ENCODE data around the gene C9orf153.
"Not testable (repeated sequence)": the region's sequence is repeated elsewhere in the genome, so short reads cannot be mapped to it uniquely, and the experiment has no call there.

Gene C9orf153

DNA sequence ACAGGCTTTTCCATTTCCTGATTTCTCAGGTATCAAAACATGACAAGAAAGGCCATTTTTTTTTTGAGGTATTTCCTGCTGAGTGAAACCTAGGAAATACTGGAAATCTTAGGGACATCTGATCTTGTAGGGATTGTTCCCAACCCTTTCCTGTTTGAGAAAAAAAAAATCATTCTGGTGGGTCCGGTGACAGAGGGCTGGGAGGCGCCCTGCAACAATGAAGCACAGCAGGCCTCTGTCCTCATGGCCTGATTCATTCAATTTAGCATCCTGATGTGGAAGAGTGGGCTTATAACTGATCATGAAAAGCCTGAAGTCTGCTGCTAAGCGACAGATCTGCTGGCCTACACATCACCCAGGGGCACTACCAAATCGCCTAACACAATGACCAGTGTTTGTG lies 3.0 kb upstream of the C9orf153 start:
- DNase-seq = no peak

DNA sequence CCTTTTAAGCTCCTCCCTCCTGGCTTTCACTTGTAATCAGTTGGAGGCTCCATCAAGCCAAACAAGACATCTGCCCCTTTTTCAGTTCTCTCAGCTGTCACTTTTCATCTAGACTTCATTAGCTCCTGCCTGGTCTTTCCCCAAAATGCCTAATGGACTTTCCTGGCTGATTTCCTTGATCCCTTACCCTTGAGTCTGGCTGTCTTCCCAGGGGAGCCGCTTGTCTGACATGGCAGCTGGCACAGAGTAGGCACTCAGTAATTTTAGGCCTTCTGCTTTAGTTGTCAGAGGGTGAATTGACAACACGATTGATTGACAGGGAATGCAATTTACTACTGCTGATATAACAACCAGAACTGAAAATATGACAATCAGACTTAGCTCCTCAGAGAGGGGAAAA lies 2.1 kb downstream of the C9orf153 start:
- peak; percentile 89 for DNase-seq

DNA sequence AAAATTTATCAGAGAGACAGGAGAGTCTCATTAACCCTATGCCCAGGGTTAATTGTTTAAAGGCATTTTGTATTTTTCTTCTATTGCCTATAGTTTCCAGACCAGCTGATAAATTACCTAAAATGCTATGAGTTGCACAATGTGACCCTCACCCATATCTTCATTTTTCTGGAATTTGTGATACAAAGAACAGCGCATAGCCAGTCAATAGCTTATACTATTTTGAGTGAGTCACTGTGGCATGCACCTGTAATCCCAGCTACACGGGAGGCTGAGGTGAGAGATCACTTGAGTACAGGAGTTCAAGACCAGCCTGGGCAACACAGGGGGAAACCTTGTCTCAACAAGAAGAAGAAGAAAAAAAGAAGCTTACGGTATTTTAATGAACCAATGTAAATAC lies 2.8 kb downstream of the C9orf153 start:
- no peak for DNase-seq

DNA sequence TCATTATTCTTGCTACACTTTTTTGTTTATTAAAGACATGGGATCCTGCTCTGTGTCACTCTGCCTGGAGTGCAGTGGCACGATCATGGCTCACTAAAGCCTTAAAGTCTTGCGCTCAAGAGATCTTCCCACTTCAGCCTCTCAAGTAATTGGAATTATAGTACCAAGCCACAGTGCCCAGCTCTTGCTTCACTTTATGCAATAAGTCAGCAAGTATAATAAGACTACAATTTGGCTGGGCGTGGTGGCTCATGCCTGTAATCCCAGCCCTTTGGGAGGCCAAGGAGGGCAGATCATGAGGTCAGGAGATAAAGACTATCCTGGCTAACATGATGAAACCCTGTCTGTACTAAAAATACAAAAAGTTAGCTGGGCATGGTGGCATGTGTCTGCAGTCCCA lies 5.9 kb downstream of the C9orf153 start:
- DNase-seq = no peak

DNA sequence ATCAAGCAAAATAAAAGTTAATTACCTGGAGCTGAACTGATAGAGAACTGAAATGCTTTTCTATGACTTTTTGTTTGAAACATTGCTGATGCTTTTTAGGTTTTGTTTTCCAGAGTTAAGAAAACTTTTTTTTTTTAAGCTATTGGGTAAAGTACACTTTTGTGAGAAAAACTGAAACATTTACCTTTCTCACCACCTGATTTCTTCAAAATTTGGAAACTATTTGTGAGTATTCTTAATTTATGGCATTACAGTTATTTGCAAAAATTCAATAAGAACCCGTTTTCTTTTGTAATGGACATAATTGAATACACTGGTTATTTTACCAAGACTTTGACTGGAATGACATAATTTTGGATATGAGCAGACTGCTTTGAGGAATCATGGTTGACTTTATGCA lies 6.6 kb downstream of the C9orf153 start:
- DNase-seq = no peak

DNA sequence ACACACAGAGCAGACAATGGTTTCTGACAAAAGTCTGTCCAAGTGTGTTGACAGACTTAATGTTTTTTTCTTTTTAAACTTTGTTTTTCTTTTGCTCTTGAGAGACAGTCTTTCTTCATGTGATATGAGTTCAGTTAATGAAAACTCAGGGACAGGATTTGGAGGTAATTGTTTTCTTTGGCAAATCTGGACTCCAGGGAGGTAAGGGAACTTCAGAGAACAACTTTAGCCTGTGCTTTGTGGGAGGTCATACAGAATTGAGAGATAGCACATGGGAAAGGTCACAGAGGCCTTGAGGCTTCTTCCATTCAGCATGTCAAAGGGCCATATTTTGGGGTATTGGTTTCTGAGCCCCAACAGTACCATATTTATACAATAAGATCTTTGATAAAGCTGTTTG lies 9.3 kb downstream of the C9orf153 start:
- no peak for DNase-seq

DNA sequence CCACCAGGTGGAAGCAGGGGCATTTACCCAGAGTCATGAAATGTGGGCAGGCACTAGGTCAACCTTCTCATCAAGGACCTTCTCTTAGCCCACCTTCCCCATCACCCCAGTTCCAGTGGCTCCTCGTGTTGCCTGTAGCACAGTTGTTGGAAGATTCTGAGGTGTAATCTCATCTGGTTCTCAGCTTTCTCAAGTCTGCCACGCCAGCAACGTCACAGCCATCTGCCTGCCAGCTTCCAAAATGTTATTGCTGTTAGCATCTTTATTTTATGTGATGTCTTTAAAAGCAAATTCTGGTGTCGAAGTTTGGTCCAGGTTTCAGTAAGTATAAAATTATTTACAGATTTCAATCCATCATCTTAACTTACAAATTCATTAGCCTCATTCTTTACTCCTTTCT lies 10.7 kb downstream of the C9orf153 start:
- DNase-seq = no peak

DNA sequence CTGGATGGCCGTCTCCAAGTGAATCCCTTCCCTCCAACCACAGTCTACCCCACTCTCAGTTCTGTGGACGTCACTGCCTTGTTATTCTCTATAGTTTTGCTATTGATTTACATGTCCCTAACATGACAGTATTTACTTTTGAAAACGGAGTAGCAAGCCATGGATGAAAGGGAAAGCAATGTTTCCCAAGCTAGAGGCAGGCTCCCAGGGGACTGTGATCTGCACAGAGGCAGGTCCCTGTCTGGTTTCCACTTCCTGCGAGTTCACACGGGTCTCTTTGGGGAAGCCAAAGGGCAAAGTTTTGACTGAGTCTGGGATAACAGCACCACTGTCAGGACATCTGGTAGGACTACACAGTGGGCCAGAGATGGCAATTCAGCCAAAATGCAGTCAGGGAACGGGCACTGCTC lies 12.7 kb downstream of the C9orf153 start:
- DNase-seq = no peak

DNA sequence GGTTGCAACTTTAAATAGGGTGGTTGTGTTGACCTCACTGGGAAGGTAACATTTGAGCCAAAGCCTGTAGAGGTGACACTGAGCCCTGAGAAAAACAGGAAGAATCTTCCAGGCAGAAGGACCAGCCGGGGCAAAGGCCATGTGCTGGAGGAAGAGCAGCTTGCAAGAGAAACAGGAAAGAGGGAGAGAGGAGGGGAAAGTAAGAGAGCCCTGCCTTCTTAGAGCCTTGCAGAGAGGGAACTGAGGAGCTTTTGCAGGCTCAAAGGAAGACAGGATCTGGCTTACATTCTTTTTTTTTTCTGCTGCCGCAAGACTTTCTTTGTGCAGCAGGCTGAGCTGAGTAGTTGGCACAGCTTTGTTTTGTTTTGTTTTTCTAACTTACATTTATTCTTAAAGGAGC lies 17.4 kb downstream of the C9orf153 start:
- DNase-seq = no peak

DNA sequence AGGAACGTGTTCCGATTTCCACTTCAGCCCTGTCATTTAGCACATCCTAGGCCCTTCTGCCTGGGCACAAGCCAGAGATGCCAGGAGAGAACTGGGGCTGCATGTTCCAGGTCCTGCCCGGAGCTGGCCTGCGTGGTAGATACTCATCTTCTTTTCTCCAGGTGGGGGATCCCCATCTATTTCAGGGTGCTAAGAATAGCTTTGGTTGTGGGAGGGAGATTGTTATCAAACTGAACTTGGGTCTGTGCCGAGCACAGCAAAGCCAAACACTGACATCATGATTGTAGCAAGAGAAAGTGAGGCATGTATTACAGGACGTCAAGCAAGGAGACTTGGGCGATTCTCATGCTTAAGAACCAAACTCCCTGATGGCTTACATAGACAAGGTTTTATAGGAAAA lies 18.2 kb downstream of the C9orf153 start:
- no peak for DNase-seq

DNA sequence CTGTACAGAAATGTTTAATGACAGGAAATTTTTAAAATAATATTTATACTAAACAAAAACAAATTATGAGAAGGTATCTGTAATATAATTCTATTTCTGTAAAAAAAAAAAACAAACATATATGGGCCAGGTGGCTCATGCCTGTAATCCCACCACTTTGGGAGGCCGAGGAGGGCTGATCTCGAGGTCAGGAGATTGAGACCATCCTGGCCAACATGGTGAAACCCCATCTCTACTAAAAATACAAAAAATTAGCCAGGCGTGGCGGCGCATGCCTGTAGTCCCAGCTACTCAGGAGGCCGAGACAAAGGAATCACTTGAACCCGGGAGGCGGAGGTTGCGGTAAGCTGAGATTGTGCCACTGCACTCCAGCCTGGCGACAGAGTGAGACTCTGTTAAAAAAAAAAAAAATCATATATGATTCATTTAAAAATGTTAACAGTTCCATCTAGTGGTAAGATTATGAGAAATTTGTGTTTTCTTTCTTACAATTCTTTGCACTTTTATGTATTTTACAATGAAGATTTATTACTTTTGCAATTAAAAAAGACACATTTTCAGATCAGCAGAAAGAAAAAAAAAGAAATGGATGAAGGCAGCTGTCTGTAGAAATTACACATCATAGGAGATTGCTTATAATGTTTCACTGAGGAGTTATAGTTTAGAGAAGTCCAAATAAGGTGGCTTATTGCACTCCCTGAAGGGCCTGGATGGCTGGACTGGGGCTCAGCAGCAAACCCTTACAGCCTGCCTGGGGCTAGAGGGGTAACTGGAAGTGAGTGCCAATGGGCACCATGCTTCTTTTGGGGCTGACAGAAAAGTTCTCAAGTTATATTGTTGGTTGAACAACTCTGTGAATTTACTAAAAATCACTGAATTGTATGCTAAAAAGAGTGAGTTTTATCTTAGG lies 20.3 kb downstream of the C9orf153 start:
- DNase-seq = peak; percentile 1

DNA sequence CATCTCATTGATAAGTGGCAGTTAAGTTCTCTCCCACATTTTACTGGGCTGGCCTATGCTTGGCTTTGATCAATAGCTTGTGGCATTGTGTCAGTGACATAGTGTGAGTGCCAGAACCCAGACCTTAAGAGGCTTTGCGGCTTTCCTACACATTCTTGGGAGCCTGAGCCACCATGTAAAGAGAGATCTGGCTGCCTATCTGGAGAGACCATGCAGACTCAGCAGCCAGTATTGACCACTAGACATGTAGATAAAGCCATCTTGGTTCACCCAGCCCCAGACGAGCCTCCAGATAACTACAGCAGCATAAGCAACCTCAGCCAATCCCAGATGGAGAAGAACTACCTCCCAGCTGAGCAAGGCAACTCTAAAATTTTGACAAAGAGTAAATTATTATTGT lies 28.6 kb downstream of the C9orf153 start:
- DNase-seq = no peak

DNA sequence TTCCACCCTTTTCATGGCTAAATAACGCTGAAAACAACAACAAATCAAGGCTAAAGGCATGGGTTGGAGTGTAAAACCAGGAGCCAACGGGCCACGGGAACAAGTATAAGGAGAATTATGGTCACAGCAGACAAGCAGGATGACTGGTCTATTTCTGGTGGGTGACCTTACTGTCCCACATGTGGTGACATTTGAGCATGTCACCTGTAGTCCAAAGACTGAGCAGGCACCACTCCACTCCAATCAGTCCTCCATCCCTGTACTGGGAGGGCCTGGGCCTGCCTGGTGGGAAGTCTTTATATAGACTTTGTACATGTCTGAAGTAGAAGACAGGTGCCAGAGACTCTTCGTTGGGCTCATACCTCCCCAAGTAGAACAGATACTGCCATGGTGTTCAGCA lies 36.8 kb downstream of the C9orf153 start:
- DNase-seq = no peak

DNA sequence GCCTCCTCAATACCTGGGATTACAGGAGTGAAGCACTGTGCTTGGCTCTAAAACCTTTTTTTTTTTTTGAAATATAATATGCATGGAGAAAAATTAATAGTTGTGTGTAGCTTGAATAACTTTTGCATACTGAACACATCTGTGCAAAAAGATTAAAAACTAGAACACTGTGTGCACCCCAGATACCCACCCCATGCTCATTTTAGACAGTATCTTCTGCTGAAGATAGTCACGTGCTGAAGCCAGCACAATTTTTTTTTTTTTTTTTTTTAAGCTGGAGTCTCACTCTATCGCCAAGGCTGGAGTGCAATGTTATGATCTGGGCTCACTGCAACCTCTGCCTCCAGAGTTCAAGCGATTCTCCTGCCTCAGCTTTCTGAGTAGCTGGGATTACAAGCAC lies 39.9 kb downstream of the C9orf153 start:
- DNase-seq = no peak

DNA sequence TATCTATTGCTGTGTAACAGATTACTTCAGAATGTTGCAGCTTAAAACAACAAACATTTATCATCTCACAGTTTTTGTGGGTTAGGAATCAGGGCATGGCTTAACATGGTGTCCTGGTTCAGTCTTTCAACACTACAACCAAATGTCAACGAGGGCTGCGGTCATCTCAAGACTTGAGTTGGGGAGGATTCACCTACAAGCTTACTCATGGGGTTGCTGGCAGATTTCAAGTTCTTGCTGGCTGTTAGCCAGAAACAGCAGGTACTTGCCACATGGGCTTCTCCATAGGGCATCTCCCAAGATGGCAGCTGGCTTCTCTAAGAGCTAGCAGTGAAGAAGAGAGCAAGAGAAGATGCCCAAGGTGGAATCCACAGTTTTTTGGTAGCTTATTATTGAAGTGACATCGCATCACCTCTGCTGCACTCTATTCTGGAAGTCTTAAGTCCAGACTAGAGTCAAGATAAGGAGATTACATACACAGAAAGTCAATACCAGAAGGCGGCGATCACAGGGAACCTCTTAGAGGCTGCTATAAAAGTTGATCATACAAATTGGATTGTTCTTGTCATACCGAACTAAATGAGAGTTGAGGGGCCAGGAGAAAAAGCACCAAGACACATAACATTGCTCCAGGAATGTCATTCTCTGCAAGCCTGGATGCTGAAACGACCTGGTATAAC lies 42.2 kb downstream of the C9orf153 start:
- no peak for DNase-seq

DNA sequence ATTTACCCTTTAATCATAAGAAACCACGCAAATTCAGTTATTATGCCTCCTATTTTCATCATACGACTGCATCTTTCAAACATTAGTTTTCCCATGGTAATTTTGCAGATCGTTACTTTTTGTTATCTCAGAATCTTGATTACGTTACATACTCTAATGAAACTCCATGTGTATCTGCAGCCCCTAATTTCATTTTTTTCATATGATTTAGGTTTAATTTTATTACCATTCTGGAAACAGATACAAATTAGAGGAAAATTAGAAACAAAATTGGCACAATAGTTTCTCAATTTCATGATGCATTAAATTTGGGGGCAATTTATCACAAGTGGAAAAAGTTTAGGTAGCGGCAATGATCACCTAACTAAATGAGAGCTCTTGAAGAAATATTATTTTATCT lies 52.3 kb downstream of the C9orf153 start:
- no peak for DNase-seq

DNA sequence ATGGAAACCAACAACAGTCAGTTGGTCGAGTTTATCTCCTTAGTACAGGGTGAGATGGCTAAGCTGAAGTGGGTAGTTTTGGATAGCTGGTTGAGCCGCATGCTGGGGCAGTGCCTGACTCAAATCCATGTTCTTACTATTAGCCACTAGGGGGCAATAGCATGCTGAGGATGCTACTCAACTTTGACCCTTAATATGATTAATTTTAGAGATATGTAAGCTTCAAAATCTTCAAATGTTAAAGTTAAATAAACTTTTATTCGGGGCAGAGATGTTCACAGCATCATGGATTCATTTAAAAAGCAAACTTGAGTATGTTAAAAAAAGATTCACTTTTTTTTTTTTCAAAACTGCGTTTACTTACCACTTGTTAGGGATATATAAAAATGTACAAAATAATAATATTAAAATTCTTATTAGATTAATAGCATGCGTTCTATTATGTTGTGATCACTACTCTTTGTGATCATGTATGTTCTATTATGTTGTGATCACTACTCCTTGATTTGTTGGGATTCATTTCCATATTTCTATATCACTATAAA lies 57.0 kb downstream of the C9orf153 start:
- peak; percentile 9 for DNase-seq

DNA sequence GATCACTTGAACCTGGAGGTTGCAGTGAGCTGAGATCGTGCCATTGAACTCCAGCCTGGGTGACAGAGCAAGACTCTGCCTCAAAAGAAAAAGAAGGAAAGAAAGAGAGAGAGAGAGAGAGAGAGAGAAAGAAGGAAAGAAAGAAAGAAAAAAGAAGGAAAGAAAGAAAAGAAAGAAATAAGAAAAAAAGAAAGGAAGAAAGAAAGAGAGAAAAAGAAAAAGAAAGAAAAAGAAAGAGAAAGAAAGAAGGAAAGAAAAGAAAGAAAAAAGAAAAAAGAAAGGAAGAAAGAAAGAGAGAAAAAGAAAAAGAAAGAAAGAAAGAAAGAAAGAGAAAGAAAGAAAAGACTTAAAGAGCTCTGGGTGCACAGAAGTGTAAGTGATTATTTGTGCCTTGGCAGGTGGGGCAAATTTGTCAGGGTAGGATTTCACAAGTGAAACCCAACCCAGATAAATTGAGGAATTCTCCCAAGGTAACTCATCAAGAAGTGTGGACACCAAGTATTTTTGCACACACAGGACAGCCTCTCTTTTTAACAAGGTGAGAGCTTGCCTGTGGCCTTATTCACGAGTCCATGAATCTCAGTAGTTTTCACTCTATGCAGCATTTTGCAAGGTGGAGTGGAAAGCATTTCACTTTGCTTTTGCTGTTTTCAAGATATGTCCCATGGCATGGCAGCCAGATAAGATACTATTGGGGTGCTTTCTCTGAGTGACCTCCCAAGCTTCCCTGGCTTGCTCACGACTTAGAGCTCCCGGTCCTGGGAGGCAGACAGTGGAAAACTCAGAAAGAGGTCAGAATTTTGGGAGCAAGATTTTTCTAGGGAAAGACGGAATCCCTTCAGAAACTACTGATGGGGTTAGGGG lies 57.8 kb downstream of the C9orf153 start:
- no peak for DNase-seq

DNA sequence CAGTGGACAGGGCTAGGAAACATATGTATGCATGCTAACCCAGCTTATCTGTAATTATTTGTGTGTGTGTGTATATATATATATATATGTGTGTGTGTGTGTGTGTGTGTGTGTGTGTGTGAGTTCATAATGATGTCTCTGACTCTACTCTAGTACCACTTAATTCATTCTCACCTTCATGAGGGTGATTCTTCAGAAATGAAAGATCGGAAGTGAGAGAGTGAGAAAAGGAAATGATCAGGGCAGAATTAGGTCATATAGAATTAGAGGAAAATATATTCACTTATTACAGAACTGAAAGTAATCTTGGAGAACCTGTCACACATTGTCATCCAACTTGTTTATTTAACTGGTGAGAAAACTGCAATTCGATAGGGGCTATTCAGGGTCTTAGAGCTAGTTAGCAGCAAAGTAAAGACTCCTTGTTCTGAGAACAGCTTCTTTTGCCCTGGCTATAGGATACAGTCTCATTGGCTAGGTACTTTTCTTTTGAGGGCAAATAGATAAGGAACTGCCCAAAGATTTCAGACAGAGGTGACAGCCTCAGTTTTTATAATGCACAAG lies 58.8 kb downstream of the C9orf153 start:
- no peak for DNase-seq

DNA sequence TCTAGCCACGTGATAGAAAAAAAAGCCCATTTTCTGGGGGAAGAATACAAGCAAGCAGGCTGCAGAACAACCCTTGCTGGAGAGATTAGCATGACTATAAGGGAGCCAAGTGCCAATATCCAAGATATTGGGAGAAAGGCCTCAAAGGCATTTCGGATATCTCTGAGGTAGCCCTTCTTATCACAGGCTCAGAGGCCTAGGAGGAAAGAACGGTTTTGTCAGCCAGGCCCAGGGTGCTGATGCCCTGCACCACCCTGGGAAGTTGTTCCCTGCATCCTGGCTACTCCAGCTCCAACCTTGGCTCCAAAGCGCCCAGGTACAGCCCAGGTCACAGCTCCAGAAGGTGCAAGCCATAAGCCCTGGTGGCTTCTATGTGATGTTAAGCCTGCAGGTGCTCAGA lies 66.4 kb downstream of the C9orf153 start:
- DNase-seq = no peak

DNA sequence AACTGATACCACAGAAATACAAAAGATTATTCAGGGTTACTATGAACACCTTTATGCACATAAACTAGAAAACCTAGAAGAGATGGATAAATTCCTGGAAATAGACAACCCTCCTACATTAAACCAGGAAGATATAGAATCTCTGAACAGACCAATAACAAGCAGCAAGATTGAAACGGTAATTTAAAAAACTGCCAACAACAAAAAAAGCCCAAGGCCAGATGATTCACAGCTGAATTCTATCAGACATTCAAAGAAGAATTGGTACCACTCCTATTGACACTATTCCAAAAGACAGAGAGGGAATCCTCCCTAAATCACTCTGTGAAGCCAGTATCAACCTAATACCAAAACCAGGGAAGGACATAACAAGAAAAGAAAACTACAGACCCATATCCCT lies 68.8 kb downstream of the C9orf153 start:
- DNase-seq = not testable (repeated sequence)

DNA sequence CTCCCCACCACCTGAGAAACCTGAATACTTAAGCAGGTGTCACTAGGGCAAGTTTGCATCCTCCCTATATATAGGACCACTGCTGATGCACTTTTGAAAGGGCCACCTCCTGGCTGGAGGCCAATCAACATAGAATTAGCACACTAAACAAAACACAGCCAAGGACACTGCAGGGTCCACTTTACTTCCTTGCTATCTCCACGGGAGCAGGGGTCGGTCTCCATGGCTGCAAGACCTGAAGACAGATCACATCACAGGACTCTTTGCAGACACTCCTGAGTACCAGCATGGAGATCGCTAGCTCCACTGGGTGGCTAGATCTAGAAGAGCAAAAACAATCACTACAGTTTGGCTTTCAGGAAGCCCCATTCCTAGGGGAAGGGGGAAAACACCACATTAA lies 72.3 kb downstream of the C9orf153 start:
- DNase-seq = no peak

DNA sequence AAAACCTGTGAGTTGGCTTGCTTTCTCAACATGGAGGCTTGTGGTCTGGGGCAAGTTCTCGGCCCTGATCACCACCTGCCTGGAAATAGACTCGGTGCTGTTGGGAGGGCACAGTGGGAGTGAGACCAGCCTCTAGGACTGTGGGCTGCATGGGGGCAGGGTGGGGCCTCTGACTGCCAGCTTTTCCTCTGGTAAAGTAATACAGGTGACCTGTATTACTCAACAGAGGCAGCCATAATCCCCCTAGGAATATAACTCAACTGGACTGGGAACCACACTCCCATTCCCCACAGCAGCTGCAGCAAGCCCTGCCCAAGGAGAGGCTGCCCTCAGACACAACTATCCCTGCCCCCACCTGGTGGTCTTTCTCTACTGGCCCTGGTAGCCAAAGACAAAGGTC lies 72.8 kb downstream of the C9orf153 start:
- no peak for DNase-seq
